ENCODE measurements around the gene ALPL.

DNA sequence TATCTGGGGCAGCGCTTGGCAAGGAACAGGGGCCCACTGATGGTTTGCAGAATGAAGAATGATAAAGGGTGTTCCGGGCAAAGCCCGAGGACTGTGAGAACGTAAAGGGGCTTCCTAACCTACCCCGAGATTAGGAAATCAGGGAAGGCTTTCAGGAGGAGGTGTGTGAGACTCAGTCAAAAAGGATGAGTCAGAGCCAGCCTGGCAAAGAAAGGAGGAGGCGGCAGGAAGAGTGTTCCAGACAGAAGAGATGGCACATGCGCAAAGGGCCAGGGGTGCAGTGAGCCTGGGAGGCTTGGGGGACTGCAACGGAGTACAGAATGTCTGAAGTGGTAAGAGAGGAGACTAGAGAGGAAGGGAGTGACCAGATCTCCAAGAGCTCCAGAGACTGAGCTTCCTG, 89.7 kb downstream of the ALPL start:
- TF ChIP-seq CTCF (conservative IDR thresholded peaks at IDR 0.05; ENCODE audit: low read depth, low read length) = no peak
- no peak for TF ChIP-seq SMC3 (IDR thresholded peaks at IDR 0.05; ENCODE audit: low read depth, low read length)
- no peak for TF ChIP-seq POLR2A (IDR thresholded peaks at IDR 0.05; ENCODE audit: low read depth, low read length)
- no peak for TF ChIP-seq BHLHE40 (IDR thresholded peaks at IDR 0.05; ENCODE audit: low read depth, low read length)
- no peak for TF ChIP-seq MXI1 (IDR thresholded peaks at IDR 0.05; ENCODE audit: borderline replicate concordance, low read depth, low read length)
- TF ChIP-seq, protein P1, sequence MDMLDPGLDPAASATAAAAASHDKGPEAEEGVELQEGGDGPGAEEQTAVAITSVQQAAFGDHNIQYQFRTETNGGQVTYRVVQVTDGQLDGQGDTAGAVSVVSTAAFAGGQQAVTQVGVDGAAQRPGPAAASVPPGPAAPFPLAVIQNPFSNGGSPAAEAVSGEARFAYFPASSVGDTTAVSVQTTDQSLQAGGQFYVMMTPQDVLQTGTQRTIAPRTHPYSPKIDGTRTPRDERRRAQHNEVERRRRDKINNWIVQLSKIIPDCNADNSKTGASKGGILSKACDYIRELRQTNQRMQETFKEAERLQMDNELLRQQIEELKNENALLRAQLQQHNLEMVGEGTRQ (IDR thresholded peaks at IDR 0.05; ENCODE audit: low read depth, low read length) = no peak
- no peak for TF ChIP-seq MAZ (IDR thresholded peaks at IDR 0.05; ENCODE audit: borderline replicate concordance, low read depth, low read length)
- no peak for TF ChIP-seq CEBPB (IDR thresholded peaks at IDR 0.05; ENCODE audit: low read depth, low read length)

All from IMR-90 (cell line).